Skin epidermis (tissue), 12 donors: ENCODE results near the gene RC3H1.
A peak's percentile ranks its signal among the peaks of the same experiment; 100 is the strongest.

ENCODE experiments used
- H3K27ac ChIP-seq, 21 experiments: fragments of 200-600 bp; sonication (generic) in 11 of 21; one replicate each; pipeline ENCODE4 v1.5.0; 2020; ENCODE audit warnings: mild to moderate bottlenecking in 3 of 21, inconsistent platforms in 2 of 21, moderate library complexity in 2 of 21
- H3K4me3 ChIP-seq, 7 experiments: fragments of 200-600 bp; sonication (generic) in 2 of 7; one replicate each; pipeline ENCODE4 v1.5.0; 2020; ENCODE audit warnings: inconsistent platforms in 2 of 7, mild to moderate bottlenecking in 2 of 7, moderate library complexity in 1 of 7

Gene RC3H1

DNA sequence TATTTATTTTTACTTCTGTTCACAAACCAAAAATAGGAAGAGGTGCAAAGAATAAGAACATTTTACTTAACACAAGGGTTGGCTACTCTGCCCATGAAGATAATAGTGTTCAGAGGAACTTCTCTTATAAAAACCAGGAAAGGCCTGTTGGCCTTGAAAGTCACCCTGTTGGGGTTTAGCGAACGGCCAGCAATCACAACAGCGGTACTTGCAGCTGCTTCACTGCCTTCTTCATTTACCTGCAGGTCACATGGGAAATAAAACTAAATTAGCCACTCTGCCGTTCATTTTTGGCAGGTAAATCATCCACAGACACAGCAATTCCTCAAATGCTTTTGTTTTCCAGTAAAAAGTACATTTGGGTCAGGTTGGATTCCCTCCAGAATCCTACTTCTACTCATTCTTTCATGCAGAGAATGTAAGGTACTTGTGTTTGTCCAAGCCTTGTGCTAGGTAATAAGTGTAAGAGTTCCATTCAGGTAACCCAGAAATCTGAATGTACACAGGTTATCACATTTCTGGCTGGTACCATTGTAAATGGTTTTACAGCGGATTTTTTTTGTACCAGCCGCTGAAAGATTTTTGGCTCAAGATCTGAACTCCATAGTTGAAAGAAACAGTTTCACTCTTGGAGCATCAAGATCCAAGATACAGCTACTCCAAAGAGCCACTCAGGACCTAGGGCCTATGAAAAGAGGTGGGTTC is 118.2 kb downstream of the RC3H1 start:
- Histone ChIP-seq H3K4me3 (no peak overlapping the region), H3K27ac (no peak overlapping the region)

DNA sequence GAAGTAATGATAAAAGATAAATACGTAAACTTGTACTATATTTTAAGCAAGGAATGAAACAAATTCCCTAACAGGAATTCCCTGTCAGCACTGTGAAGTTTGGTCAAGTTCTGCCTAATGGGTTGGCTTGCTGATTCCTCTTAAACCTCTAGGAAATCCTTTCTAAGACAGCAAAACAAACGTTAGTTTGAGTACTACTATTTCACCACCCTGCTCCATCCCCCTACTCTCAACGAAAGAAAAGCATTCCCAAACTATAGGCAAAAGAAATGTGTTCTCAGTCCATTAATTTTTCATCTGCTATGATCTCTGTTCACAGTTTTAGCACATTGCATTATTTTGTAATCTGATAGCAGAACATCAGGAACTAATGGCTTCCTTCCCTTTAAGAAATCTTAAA is 121.2 kb downstream of the RC3H1 start:
- Histone ChIP-seq H3K4me3 (no peak overlapping the region), H3K27ac (no peak overlapping the region)

DNA sequence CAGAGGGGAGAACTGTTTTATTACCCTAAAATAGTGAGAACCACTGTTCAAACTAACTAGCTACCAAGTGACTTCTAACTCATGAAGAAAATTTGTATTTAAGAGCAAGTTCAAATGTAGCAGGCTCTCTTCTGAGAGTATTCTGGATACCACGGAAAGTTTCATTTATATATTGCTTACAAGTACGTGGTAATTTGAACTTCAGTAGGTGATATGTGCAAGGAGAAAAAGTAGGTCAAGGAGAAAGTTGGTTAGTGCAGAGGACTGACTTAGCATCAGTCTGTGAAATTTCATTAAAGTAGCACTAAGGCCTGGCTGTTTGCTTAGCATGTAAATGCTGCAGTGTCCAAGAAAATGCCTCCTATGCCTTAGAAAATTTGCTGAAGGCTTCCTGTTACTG is 121.7 kb downstream of the RC3H1 start:
- no peak overlapping the region for H3K4me3 ChIP-seq
- H3K27ac ChIP-seq = no peak overlapping the region

DNA sequence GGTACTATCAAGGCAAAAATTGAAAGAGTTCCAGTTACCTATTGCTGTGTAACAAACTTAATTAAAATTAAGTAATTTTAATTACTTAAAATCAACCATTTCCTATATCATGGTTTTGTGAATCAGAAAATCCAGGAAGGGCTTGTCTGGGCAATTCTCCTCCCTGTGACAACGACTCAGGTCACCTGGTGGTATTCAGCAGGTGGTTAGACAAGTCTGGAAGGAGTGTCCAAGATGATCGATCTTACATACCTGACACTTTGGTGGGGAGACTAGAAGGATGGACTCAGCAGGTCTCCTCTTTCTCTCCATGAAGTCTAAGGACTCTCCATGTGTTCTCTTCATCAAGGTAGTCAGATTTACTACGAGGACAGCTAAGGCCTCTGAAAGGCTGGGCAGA is 128.0 kb downstream of the RC3H1 start:
- H3K4me3 ChIP-seq = no peak overlapping the region
- H3K27ac ChIP-seq = no peak overlapping the region

DNA sequence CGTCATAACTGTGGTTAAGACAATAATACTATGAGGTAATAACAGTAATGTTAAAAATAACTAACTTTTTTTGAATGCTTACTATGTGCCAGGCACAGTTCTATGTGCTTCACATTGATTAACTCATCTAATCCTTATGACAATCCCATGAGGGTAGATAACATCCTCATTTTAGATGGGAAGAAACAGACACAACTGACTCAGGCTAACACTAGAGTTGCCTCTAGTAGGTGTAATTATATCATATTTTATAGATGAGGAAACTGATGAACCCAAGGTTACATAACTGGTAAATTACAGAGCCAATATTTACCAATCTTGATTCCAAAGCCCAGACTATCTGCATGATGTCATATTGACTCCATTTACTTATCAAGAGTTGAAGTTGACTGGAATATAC is 128.5 kb downstream of the RC3H1 start:
- H3K4me3 ChIP-seq = no peak overlapping the region
- no peak overlapping the region for H3K27ac ChIP-seq

DNA sequence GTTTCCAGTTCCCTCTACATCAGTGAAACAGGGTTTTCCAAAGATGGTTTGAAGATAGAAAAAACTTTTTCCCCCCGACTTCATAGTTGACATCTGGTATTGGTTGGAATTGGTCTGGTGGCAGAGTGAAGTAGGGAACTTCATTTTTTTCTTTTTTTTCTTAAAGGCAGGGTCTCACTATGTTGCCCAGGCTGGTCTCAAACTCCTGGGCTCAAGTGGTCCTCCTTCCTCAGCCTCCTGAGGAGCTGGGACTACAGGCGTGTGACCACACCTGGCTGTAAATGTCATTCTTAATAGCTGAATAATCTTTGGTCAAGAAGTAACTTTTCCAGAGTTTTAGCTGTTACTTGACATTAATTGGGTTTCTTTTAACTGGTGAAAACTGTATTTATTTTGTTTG is 132.3 kb downstream of the RC3H1 start:
- no peak overlapping the region for H3K27ac ChIP-seq
- H3K4me3 ChIP-seq = no peak overlapping the region

DNA sequence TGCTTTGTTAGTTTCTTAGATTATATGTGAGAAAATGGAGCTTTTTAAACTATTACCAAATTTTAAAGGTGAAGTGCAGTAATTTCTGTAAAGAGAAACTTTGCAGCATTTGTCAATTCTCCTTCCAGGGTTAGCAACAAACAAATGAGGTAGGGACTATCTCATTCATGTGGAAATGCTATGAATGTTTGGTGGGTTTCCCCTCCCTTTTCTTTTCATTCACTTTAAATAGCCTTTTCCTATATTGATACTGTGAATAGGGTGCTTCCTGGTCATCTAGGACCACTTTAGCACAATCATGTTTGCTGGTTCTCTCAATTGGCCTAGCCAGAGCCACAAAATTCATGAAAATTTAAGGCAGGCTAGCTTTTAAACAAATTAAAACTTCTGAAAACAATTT is 133.4 kb downstream of the RC3H1 start:
- H3K27ac ChIP-seq = no peak overlapping the region
- no peak overlapping the region for H3K4me3 ChIP-seq

DNA sequence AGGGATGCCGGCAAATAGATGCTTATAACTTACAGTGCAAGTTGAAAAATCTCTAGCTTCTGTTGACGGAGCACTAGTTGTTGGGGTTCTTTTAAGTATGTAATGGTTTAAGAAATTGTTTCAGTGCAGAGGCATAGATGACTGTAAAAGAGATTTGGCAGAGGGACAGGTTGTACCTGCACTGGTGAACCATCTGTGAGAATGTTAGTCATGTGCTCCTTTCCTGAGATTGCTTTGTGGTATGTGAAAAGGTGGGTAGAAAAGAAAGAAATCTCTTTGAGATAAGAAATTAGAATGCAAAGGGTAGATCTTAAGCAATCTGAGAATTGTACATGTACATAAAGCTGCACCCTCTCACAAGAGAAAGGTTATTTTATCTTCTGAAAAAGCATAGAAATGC is 134.5 kb downstream of the RC3H1 start:
- Histone ChIP-seq H3K4me3 (no peak overlapping the region), H3K27ac (no peak overlapping the region)

DNA sequence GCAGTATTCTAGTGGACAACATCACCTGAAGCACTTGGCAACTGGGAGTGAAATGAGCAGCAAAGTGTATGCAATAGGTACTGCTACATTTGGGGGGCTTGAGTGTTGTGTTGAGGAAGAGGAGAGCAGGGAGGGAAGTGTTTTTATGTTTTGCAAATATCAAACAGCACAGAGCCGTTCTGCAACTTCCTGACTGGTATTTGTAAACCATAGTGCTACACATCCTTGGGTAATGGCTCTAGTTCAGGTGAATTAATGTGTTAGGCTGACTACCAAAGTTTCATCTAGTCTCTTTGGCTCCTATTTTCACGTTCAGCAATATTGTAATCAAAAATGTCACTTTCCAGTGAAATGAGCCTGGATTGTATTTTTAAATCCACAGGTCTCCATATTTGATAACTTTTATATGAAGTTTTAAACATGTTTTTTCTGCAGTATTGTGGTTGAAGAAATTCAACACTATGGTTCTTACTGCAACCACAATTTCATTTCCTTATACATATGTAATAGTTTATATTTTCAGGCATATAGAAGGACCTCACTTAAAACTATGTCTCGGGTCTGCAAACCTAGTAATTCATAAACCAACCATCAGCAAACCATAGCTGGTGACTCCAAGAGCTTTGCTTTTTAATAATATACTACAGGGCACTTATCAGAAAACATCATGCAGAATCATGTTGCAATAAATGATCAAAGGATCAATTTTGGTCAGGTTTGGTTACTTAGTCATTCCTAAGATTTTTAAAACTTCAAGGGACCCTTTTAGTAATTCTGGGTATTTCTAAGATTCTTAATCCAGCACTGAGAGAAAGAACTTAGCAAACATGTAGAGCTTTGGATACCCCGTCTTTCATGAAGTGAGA is 135.2 kb downstream of the RC3H1 start:
- Histone ChIP-seq H3K27ac (peak overlapping the region in 1 of 21 experiments; percentile 26), H3K4me3 (no peak overlapping the region)

DNA sequence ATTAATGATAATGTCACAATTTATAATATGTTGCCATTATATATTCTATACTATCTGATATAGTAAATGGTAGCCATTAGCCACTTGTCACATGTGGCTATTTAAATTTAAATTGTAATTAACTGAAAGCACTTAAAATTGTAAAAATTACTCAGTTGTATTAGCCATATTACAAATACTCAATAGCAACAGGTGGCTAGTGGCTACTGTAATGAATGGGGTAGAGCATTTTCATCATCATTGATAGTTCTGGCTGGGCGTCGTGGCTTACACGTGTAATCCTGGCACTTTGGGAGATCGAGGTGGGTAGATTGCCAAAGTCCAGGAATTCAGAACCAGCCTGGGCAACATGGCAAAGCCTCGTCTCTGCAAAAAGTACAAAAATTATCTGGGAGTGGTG is 137.5 kb downstream of the RC3H1 start:
- Histone ChIP-seq H3K27ac (no peak overlapping the region), H3K4me3 (no peak overlapping the region)
